Astrocyte (in vitro differentiated cells and primary cell): Measurements from ENCODE around the gene EXD1. TPM values are rescaled to one million over a fixed set of nuclear protein-coding genes. Genes with fewer than 3 reads are reported as not detected.
A peak's percentile ranks its signal among the peaks of the same experiment; 100 is the strongest.

Experiments used
- DNase-seq: peaks from one replicate; pipeline ENCODE4 v3.0.0-alpha.2; 2010; ENCODE audit warnings: low read depth
- FAIRE-seq: peaks from 2 replicates; lab custom pipeline; 2011; peaks lifted over from hg19 to GRCh38; lab: Jason Lieb, UNC
- H2AFZ ChIP-seq: 2 replicates; pipeline ENCODE4 v1.6.0; 2012; ENCODE audit warnings: low read depth, low read length, inconsistent platforms
- H3K27ac ChIP-seq: 2 replicates; pipeline ENCODE4 v1.5.1; 2011; ENCODE audit warnings: low read depth, low read length, inconsistent platforms
- H3K27me3 ChIP-seq: 2 replicates; pipeline ENCODE4 v1.6.0; 2011; ENCODE audit warnings: low read length, inconsistent platforms; ENCODE audit not compliant: insufficient read depth
- H3K36me3 ChIP-seq: 2 replicates; pipeline ENCODE4 v1.5.1; 2011; ENCODE audit warnings: low read length, inconsistent platforms; ENCODE audit not compliant: insufficient read depth
- H3K4me1 ChIP-seq: 2 replicates; pipeline ENCODE4 v1.5.1; 2011; ENCODE audit warnings: low read length, inconsistent platforms; ENCODE audit not compliant: insufficient read depth
- H3K4me2 ChIP-seq: 2 replicates; pipeline ENCODE4 v1.6.0; 2012; ENCODE audit warnings: low read length, inconsistent platforms
- H3K4me3 ChIP-seq: 2 replicates; pipeline ENCODE4 v1.5.1; 2011; ENCODE audit warnings: low read depth, mild to moderate bottlenecking, low read length, inconsistent platforms; ENCODE audit not compliant: insufficient read depth
- H3K79me2 ChIP-seq: 2 replicates; pipeline ENCODE4 v1.6.0; 2012; ENCODE audit warnings: mild to moderate bottlenecking, low read length, inconsistent platforms; ENCODE audit not compliant: insufficient read depth
- H3K9ac ChIP-seq: 2 replicates; pipeline ENCODE4 v1.6.0; 2012; ENCODE audit warnings: mild to moderate bottlenecking, low read length, inconsistent platforms
- H3K9me3 ChIP-seq: 2 replicates; pipeline ENCODE4 v1.5.1; 2012; ENCODE audit warnings: low read depth, mild to moderate bottlenecking, low read length, inconsistent platforms; ENCODE audit not compliant: insufficient read depth
- H4K20me1 ChIP-seq: 2 replicates; pipeline ENCODE4 v1.6.0; 2012; ENCODE audit warnings: low read length, inconsistent platforms; ENCODE audit not compliant: insufficient read depth
- H3K27ac Mint-ChIP-seq: one replicate; pipeline ENCODE4 v1.8.0; 2021; ENCODE audit warnings: mild to moderate bottlenecking, mixed read lengths; ENCODE audit not compliant: unreplicated experiment
- H3K27me3 Mint-ChIP-seq: one replicate; pipeline ENCODE4 v1.8.0; 2021; ENCODE audit warnings: low read depth, mixed read lengths; ENCODE audit not compliant: unreplicated experiment
- H3K36me3 Mint-ChIP-seq: one replicate; pipeline ENCODE4 v1.8.0; 2021; ENCODE audit warnings: low read depth, mixed read lengths; ENCODE audit not compliant: unreplicated experiment
- H3K4me1 Mint-ChIP-seq: one replicate; pipeline ENCODE4 v1.8.0; 2021; ENCODE audit warnings: low read depth, mixed read lengths; ENCODE audit not compliant: unreplicated experiment
- H3K4me3 Mint-ChIP-seq: one replicate; pipeline ENCODE4 v1.8.0; 2021; ENCODE audit warnings: mild to moderate bottlenecking, moderate library complexity, mixed read lengths; ENCODE audit not compliant: unreplicated experiment
- H3K9me3 Mint-ChIP-seq: one replicate; pipeline ENCODE4 v1.8.0; 2021; ENCODE audit warnings: mild to moderate bottlenecking, mixed read lengths; ENCODE audit not compliant: unreplicated experiment
- CTCF ChIP-seq: IDR thresholded peaks from 2 replicates; pipeline ENCODE4 v1.5.1; 2011; ENCODE audit warnings: low read depth, mild to moderate bottlenecking, inconsistent platforms, low read length, moderate library complexity; ENCODE audit not compliant: insufficient read depth
- EZH2 ChIP-seq: IDR thresholded peaks from 2 replicates; pipeline ENCODE4 v1.6.1; 2012; ENCODE audit warnings: mild to moderate bottlenecking, low read length, inconsistent platforms; ENCODE audit not compliant: insufficient read depth
- total RNA-seq: library from RNA; stranded (reverse); gene quantifications from 2 replicates; pipeline ENCODE4 v1.2.1, GENCODE V29; 2021

The EXD1 gene
- total RNA-seq, 1 donor from 2014 or later = 0.07 TPM

- Mint-ChIP-seq H3K4me1 (peaks cover 10% of the 10 kb centered on the region), H3K4me3 (no peak overlapping the region), H3K27me3 (no peaks in the 10 kb centered on the region), H3K36me3 (peaks cover 16% of the 10 kb centered on the region), H3K9me3 (no peaks in the 10 kb centered on the region), H3K27ac (no peak overlapping the region)
- Histone ChIP-seq H3K79me2 (no peaks in the 10 kb centered on the region), H3K4me3 (no peak overlapping the region), H2AFZ (no peak overlapping the region), H3K27me3 (no peaks in the 10 kb centered on the region), H3K9ac (no peak overlapping the region), H3K4me2 (no peak overlapping the region), H4K20me1 (peaks cover 3% of the 10 kb centered on the region), H3K9me3 (no peaks in the 10 kb centered on the region), H3K36me3 (peaks cover 19% of the 10 kb centered on the region), H3K27ac (no peak overlapping the region), H3K4me1 (peaks cover 3% of the 10 kb centered on the region)
- FAIRE-seq (no peak), DNase-seq (no peak)
- TF ChIP-seq EZH2 = no peak
- TF ChIP-seq CTCF = no peak
Observed at GRCh38 chr15:41259546-41260189, 29.1 kb upstream of the EXD1 start.

GRCh38 chr15:41258750-41259471 is 28.4 kb upstream of the EXD1 start:
- peaks cover 3% of the 10 kb centered on the region for H4K20me1 ChIP-seq
- H3K4me3 ChIP-seq = no peak overlapping the region
- no peak overlapping the region for H3K4me3 Mint-ChIP-seq
- H2AFZ ChIP-seq = no peak overlapping the region
- H3K27me3 Mint-ChIP-seq = no peaks in the 10 kb centered on the region
- no peaks in the 10 kb centered on the region for H3K9me3 Mint-ChIP-seq
- H3K4me1 ChIP-seq = peaks cover 3% of the 10 kb centered on the region
- H3K9ac ChIP-seq = no peak overlapping the region
- H3K79me2 ChIP-seq = no peaks in the 10 kb centered on the region
- TF ChIP-seq CTCF (no peak), EZH2 (no peak)
- H3K36me3 ChIP-seq = peaks cover 15% of the 10 kb centered on the region
- no peaks in the 10 kb centered on the region for H3K9me3 ChIP-seq
- FAIRE-seq (no peak), DNase-seq (peak; percentile 79)
- peaks cover 9% of the 10 kb centered on the region for H3K4me1 Mint-ChIP-seq
- H3K27ac ChIP-seq = no peak overlapping the region
- no peak overlapping the region for H3K27ac Mint-ChIP-seq
- no peaks in the 10 kb centered on the region for H3K27me3 ChIP-seq
- no peak overlapping the region for H3K4me2 ChIP-seq
- H3K36me3 Mint-ChIP-seq = peaks cover 16% of the 10 kb centered on the region

GRCh38 chr15:41256577-41257038 is 26.1 kb upstream of the EXD1 start:
- FAIRE-seq = peak; percentile 45
- Mint-ChIP-seq H3K9me3 (no peaks in the 10 kb centered on the region), H3K27me3 (no peaks in the 10 kb centered on the region), H3K36me3 (peaks cover 7% of the 10 kb centered on the region), H3K27ac (no peak overlapping the region), H3K4me1 (peaks cover 9% of the 10 kb centered on the region), H3K4me3 (no peak overlapping the region)
- peaks cover 10% of the 10 kb centered on the region for H3K36me3 ChIP-seq
- no peak for TF ChIP-seq CTCF
- no peak for TF ChIP-seq EZH2
- H3K9me3 ChIP-seq = no peaks in the 10 kb centered on the region
- H2AFZ ChIP-seq = no peak overlapping the region
- H3K27me3 ChIP-seq = no peaks in the 10 kb centered on the region
- H3K9ac ChIP-seq = no peak overlapping the region
- no peak overlapping the region for H3K27ac ChIP-seq
- no peak overlapping the region for H3K4me3 ChIP-seq
- H3K4me2 ChIP-seq = no peak overlapping the region
- DNase-seq = peak; percentile 43
- no peaks in the 10 kb centered on the region for H3K79me2 ChIP-seq
- peaks cover 3% of the 10 kb centered on the region for H4K20me1 ChIP-seq
- H3K4me1 ChIP-seq = peaks cover 3% of the 10 kb centered on the region
